Middle frontal gyrus (tissue), 1 donor: Measurements from ENCODE around the gene SARDH.

ENCODE experiments used
- DNase-seq: peaks from one replicate; pipeline ENCODE4 v3.0.0-alpha.2; 2015; ENCODE audit warnings: low spot score; ENCODE audit errors: extremely low spot score

SARDH gene

GRCh38 chr9:133653638-133654037 is 84.5 kb downstream of the SARDH start:
- no peak for DNase-seq

GRCh38 chr9:133650026-133650425 is 88.1 kb downstream of the SARDH start:
- no peak for DNase-seq

- DNase-seq = no peak
Measured at GRCh38 chr9:133649194-133649593, 89.0 kb downstream of the SARDH start.

- DNase-seq = no peak
Measured at GRCh38 chr9:133647765-133648469, 90.2 kb downstream of the SARDH start.

GRCh38 chr9:133647148-133647547 is 91.0 kb downstream of the SARDH start:
- DNase-seq = no peak

- DNase-seq = no peak
Measured at GRCh38 chr9:133645021-133645765, 93.0 kb downstream of the SARDH start.

GRCh38 chr9:133643978-133644760 is 94.0 kb downstream of the SARDH start:
- no peak for DNase-seq

GRCh38 chr9:133643362-133643755 is 94.8 kb downstream of the SARDH start:
- no peak for DNase-seq

GRCh38 chr9:133642708-133643361 is 95.3 kb downstream of the SARDH start:
- DNase-seq = no peak

- DNase-seq = no peak
Measured at GRCh38 chr9:133641861-133642595, 96.1 kb downstream of the SARDH start.

- DNase-seq = no peak
Measured at GRCh38 chr9:133641396-133641655, 96.8 kb downstream of the SARDH start.

GRCh38 chr9:133640580-133641395 is 97.4 kb downstream of the SARDH start:
- DNase-seq = no peak

- DNase-seq = no peak
Measured at GRCh38 chr9:133640160-133640559, 98.0 kb downstream of the SARDH start.

GRCh38 chr9:133639613-133640012 is 98.5 kb downstream of the SARDH start:
- no peak for DNase-seq

GRCh38 chr9:133638711-133639110 is 99.4 kb downstream of the SARDH start:
- no peak for DNase-seq

GRCh38 chr9:133638076-133638475 is 100.1 kb downstream of the SARDH start:
- no peak for DNase-seq

- no peak for DNase-seq
Measured at GRCh38 chr9:133637451-133638055, 100.6 kb downstream of the SARDH start.

- DNase-seq = no peak
Measured at GRCh38 chr9:133636902-133637301, 101.2 kb downstream of the SARDH start.

GRCh38 chr9:133635533-133636531 is 102.3 kb downstream of the SARDH start, which contains the start of gene DBH:
Gene DBH (plus strand): TSS chr9:133636363. CDS start chr9:133636372, 9 bp downstream.
- no peak for DNase-seq
